Measurements from ENCODE around the gene MRPL14.
A peak's percentile ranks its signal among the peaks of the same experiment; 100 is the strongest.

The MRPL14 gene

DNA sequence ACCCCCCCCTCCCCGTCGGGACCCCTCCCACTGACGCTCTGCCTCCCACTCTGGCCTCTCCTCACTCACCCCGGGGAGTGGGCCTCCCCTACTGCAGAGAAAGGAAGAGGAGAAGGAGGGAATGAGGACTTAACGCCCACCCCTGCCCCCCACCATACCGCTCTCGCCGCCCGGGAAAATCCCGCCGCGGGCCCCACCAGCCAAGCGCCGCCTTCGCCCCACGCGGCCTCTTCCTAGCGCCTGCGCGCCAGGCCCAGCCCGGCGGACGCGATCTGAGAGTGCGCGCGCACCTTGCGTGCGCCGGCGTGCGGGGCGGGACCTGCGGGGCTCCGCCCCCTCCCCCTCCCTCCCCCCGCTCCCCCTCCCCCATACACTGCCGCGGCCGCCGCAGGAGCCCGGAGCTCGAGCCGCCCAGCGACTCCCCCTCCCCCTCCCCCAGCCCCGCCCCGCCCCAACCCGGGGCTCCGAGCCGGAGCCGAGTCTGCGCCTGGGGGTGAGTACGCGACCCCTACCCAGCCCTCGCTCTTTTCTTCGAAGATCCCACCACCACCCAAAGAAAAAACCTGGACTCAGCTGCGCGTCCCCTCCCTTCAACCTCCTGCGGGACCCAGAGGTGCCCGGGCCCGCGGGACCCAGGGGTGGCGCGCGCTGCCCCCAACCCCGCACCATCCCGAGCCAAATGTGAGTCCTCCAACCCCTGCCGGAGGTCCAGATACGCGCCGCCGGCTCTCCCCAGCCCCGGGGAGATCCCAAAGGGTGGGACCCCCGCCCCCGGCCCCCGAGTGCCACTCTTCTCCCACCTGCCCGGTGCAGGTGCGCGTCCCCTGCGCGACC lies at the start of gene MRPL14, which contains the start of gene TMEM63B:
MRPL14 (minus strand) TSS at position 267 of the 834 bp plus-strand sequence. CDS start 10,841 bp downstream, outside the sequence.
TMEM63B (plus strand) TSS at position 369 of the 834 bp plus-strand sequence. CDS start 7,031 bp downstream, outside the sequence.
- peak; percentile 92 for DNase-seq

GRCh38 chr6:44176130-44176761 lies 49.0 kb upstream of the MRPL14 start:
- no peak for DNase-seq

DNA sequence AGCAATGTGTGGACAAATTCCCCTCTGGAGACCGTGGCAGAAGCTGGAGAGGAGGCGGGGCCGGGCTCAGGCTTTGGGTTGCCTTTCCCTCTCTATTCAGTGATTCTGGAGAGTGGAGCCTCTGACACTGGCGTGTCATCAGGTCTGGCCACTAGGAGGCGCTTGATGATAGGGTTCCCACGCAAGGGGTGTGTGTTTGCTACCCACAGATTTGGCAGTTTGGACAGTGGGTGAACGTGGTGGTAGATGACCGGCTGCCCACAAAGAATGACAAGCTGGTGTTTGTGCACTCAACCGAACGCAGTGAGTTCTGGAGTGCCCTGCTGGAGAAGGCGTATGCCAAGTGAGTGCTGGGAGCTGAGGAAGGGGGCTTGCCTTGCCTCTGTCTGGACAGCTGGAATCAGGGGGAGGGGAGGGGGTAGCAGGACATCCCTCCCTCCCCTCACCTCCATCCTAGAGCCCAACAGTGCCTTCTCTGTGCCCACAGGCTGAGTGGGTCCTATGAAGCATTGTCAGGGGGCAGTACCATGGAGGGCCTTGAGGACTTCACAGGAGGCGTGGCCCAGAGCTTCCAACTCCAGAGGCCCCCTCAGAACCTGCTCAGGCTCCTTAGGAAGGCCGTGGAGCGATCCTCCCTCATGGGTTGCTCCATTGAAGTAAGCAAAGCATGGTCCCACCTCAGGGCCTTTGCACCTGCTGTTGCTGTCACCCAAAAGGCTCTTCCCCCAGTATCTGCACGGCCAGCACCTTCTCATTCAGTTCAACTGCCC lies 45.7 kb upstream of the MRPL14 start:
- DNase-seq = peak; percentile 75

GRCh38 chr6:44171899-44172546 lies 44.8 kb upstream of the MRPL14 start:
- no peak for DNase-seq

DNA sequence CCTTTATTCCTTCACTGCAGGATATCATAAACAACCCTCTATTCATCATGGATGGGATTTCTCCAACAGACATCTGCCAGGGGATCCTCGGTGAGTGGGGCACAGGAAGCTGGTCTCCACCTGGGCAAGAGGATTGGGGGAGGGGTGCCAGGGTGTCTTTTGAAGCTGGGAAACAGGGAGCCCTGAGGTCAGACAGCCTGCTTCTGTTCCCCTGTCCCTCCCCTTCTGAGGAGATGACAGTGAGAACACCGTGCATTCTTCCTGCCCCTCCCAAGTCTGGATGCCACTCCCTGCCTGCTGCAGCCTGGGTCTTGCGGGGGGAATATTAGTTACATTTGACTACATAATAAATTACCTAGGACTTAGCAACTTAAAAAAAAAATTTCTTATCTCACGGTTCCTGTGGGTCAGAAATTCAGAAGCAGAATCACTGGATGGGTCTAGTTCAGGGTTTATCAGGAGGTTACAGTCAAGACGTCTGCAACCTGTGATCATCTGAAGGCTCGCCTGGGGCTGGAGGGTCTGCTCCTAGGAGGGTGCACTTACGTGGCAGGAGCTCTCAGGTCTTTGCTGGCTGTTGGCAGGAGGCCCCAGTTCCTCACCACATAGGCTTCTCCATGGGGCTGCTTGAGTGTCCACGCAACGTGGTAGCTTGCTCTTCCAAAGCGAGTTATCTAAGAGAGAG lies 42.8 kb upstream of the MRPL14 start:
- DNase-seq = no peak

DNA sequence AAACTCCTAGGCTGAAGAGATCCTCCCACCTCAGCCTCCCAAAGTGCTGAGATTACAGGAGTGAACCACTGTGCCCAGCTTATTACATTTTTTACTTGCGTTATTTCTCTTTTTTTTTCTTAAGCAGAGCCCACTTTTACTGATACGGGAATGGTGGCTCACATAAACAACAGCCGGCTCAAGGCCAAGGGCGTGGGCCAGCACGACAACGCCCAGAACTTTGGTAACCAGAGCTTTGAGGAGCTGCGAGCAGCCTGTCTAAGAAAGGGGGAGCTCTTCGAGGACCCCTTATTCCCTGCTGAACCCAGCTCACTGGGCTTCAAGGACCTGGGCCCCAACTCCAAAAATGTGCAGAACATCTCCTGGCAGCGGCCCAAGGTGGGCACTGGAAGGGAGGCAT lies 41.9 kb upstream of the MRPL14 start:
- no peak for DNase-seq

DNA sequence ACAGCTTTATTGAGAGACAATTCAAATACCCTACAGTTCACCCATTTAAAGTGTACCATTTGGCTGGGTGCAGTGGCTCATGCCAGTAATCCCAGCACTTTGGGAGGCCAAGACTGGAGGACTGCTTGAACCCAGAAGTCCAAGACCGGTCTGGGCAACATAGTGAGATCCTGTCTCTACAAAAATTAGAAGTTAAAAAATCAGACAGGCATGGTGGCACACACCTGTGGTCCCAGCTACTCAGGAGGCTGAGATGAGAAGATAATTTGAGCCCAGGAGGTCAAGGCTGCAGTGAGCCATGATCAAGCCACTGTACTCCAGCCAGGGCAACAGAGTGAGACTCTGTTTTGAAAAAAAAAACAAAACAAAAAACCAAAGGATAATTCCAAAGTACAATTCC lies 40.3 kb upstream of the MRPL14 start:
- DNase-seq = no peak

DNA sequence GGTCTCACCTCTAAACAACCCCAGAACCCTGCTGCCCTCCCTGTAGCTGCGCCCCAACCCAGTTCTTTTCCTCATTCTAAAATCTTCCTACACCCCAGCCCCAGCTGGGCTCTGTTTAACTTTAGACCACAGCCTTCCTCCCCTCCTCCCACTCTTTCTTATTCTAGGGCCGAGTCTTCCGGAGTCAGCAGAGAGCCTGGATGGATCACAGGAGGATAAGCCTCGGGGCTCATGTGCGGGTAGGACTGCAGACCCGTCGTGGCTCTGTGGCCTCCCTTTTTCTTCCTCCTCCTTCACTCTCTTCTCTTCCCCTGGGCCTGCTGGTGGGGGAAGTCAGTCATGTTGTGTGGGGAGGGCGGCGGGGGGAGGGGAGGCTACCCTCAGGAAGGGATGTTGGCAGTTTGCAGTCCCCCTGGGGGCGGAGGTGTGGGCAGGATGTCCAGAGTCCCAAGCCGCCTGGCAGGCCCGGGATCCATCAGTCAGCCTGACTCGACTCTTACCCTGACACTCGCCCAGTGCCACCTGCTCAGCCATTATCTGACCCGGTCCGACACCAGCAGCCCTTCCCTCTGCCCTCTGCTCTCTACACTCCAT lies 39.4 kb upstream of the MRPL14 start:
- DNase-seq = no peak

DNA sequence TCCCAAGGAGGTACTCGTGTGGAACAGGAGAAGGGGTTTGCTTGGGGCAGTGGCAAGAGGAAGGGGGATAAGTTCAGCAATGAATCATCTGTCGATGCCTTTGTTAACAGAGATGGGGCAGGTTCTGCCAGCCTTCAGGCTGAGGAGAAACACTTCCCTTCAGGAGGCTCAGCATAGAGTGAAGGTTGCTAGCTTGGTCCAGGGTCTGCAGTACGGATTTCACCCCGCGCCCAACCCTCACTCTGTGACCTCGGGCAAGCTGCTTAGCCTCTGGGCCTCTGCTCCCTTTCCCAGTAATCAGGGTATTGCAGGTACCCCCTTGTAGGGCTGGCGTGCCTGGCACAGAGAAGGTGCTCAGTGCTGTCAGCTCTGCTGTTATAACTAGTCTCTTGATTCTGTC lies 38.9 kb upstream of the MRPL14 start:
- no peak for DNase-seq

DNA sequence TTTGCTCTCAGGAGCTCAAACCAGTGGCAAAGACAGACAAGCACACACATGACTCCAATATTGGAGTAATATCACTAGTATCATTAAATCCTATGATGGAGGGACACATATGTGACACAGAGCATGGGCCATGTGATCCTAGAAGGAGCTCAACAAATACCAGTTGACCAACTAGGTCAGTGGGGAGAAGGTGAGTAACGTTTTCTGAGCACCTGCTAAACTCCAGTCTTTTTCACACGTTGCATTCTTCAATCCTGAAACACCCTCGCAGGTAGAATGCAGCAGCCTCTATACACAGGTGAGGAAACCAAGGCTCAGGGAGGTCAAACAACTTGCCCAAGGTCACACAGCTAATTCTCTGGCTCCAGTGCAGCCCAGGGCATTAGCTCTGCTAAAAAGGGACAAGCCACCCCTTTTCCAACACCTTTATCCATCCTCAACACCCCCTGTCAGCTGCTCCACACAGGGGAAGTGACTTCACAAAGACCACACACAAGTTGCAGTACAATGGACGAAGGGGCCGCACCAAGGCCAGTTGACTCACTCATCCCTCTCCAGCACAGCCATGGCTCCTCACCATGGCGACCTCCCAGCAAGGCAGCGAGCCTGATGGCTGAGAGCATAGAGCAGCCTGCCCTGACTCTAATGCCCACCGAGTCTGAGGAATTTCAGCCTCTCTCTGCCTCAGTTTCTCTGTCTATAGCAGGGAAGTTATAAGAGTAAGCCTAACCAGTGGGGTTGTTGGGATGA lies 35.8 kb upstream of the MRPL14 start:
- DNase-seq = no peak

GRCh38 chr6:44161997-44162338 lies 34.7 kb upstream of the MRPL14 start:
- DNase-seq = no peak

- DNase-seq = no peak
Observed at GRCh38 chr6:44158770-44159228, 31.5 kb upstream of the MRPL14 start, which contains the start of gene CAPN11. CAPN11 (plus strand) TSS chr6:44158820; CDS start chr6:44158849, 29 bp downstream.

DNA sequence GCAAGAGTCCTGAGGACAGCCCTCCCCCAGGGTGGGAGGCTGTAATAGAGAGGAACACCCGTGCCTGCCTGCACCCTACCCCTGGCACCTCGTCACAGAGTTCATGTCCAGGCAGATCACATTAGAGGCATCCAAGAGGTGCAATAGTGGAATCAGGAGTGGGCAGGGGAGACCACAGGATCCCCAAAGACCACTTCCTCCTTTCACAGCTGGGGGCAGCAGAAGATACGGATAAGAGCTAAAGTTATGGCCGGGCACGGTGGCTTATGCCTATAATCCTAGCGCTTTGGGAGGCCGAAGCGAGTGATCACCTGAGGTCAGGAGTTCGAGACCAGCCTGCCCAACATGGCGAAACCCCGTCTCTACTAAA lies 29.9 kb upstream of the MRPL14 start:
- no peak for DNase-seq

DNA sequence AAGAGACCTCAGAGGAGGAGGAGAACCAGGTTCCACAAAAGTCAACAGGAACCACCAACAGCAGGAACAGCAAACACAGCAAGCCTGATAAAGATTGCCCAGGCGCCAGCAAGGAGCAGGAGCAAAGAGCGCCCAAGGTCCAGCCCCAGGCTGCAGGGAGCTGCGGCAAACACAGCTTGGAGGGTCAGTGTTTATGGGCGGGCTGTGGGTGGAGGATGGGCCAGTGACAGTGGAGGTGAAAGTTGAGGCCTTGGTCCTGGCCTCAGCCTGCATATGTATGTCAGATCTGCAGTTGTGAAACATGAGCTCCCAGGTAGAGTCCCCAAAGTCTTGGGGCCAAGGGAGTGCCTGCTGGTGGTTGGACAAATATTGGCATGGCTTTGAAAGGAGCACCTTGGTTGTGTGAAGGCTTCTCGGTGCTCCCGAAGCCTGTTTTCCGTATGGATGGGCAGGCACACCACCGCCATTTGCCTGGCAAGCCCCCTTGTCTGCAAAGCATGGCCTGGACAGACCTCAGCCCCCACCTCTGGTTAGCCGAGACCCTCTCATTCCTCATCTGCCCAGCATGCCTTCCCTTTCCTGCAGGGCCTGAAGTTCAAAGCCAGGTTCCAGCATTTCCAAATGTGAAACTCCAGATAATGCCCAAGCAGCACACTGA lies 29.4 kb upstream of the MRPL14 start:
- DNase-seq = no peak

DNA sequence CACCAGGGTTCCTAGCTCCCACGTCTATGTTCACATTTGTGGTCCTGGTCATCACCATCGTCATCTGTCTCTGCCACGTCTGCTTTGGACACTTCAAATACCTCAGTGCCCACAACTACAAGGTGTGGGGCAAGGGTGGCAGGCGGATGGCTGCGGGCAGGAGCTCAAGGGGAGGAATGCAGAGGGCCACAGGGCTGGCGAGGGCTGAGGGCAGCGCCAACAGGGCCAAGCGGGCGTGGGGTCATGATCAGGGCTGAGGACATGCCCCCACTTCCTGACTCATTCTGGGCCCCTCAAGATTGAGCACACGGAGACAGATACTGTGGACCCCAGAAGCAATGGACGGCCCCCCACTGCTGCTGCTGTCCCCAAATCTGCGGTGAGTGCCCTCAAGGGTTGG lies 26.8 kb upstream of the MRPL14 start:
- DNase-seq = no peak

DNA sequence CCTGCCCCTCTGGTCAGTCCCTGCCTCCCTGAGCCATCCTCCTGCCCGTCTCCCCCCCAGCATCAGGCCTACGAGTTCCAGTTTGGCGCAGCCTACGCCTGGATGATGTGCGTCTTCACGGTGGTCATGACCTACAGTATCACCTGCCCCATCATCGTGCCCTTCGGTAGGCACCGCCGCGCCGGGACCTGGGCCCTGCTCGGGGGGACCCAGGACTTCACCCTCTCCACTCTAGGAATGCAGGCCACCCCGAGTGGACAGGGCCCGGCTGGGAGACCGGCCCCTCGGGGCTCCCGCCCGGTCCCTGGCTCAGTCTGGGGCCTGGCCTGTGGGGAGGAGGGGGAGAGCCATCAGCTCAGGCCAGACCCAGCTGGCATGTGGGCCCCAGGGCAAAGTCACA lies 25.3 kb upstream of the MRPL14 start:
- no peak for DNase-seq

GRCh38 chr6:44152109-44152461 lies 24.8 kb upstream of the MRPL14 start:
- no peak for DNase-seq

DNA sequence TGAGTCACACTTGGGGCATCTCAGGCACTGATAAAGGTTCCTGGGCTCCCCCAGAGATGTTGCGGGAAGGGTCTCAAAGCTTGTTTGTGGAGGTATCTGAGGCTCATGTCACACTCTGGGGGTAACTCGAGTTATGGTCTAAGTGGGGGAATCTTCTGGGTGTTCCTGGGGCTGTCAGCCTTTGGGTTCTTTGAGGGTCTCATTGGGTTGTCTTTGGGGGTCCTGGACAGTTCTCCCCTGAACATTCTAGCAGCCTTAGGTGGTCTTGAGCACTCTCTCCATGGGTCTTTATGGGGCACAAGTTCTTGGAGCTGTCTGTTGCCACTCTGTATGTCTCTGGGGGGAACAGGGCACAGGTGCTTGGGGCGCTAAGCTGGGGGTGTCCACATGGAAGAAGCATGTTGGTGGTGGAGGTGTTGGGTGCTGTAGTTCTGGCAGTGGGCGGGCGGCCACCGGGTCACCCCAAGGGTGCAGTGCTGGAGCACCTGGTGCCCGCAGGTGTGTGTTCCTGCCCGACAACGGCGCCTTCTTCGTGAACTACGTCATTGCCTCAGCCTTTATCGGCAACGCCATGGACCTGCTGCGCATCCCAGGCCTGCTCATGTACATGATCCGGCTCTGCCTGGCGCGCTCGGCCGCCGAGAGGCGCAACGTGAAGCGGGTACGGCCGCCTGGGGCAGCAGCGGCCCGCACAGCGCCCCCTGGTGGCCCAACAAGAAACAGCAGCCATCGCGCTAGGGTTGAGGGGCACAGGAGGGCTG lies 24.3 kb upstream of the MRPL14 start:
- DNase-seq = peak; percentile 86

- no peak for DNase-seq
Observed at GRCh38 chr6:44150317-44150917, 23.2 kb upstream of the MRPL14 start.

All from activated T-cell treated with anti-CD3 and anti-CD28 coated beads, Interleukin-2, amount 50 U/mL, for 1 hour (primary cell).